ENCODE measurements around the gene RNPC3.
"Not testable (repeated sequence)": the region's sequence is repeated elsewhere in the genome, so short reads cannot be mapped to it uniquely, and the experiment has no call there.

The RNPC3 gene

GRCh38 chr1:103547840-103548239 lies 22.3 kb downstream of the RNPC3 start:
- FAIRE-seq, result no peak
- TF ChIP-seq CTCF (IDR thresholded peaks at IDR 0.05; ENCODE audit: insufficient read depth, missing control alignments), result no peak
- no peak for DNase-seq (ENCODE audit: insufficient read length, low spot score)

- no peak for FAIRE-seq
Measured at GRCh38 chr1:103560427-103560826, 34.9 kb downstream of the RNPC3 start.

GRCh38 chr1:103561124-103561523 lies 35.6 kb downstream of the RNPC3 start:
- not testable (repeated sequence) for FAIRE-seq; DNase-seq (ENCODE audit: insufficient read length, low spot score)

More at GRCh38 chr1:103560427-103560826, 34.9 kb downstream of the RNPC3 start:
- DNase-seq (ENCODE audit: insufficient read length, low spot score), result no peak
- TF ChIP-seq CTCF (IDR thresholded peaks at IDR 0.05; ENCODE audit: insufficient read depth, missing control alignments), result no peak

GRCh38 chr1:103561643-103562395 lies 36.3 kb downstream of the RNPC3 start:
- no peak for FAIRE-seq

GRCh38 chr1:103563056-103563455 lies 37.6 kb downstream of the RNPC3 start:
- no peak for FAIRE-seq
- no peak for DNase-seq (ENCODE audit: insufficient read length, low spot score)
- TF ChIP-seq CTCF (IDR thresholded peaks at IDR 0.05; ENCODE audit: insufficient read depth, missing control alignments), result no peak

More at GRCh38 chr1:103561643-103562395, 36.3 kb downstream of the RNPC3 start:
- DNase-seq (ENCODE audit: insufficient read length, low spot score), result no peak
- TF ChIP-seq CTCF (IDR thresholded peaks at IDR 0.05; ENCODE audit: insufficient read depth, missing control alignments), result no peak

- FAIRE-seq, result no peak
- DNase-seq (ENCODE audit: insufficient read length, low spot score), result no peak
- TF ChIP-seq CTCF (IDR thresholded peaks at IDR 0.05; ENCODE audit: insufficient read depth, missing control alignments), result no peak
Measured at GRCh38 chr1:103569493-103569892, 44.0 kb downstream of the RNPC3 start.

GRCh38 chr1:103571289-103571688 lies 45.8 kb downstream of the RNPC3 start, which contains the start of gene AMY2B:
AMY2B (plus strand) TSS chr1:103571589; CDS start chr1:103571603, 14 bp downstream.
- FAIRE-seq; DNase-seq (ENCODE audit: insufficient read length, low spot score): not testable (repeated sequence)

- no peak for TF ChIP-seq CTCF (IDR thresholded peaks at IDR 0.05; ENCODE audit: insufficient read depth, missing control alignments)
- DNase-seq (ENCODE audit: insufficient read length, low spot score) (no peak), FAIRE-seq (no peak)
Measured at GRCh38 chr1:103576065-103576464, 50.6 kb downstream of the RNPC3 start.

- not testable (repeated sequence) for DNase-seq (ENCODE audit: insufficient read length, low spot score); FAIRE-seq
Measured at GRCh38 chr1:103576784-103577183, 51.3 kb downstream of the RNPC3 start.
